H1 (cell line): ENCODE results near the gene CNR1. TPM values are rescaled to one million over a fixed set of nuclear protein-coding genes. Genes with fewer than 3 reads are reported as not detected.

Source experiments
- CTCF ChIA-PET: fragments of 300-600 bp; sonication (Branson Sonifier 250); formaldehyde crosslinking; loops from one replicate; lab custom pipeline; 2021; ENCODE audit not compliant: partially characterized antibody; lab: Charles Lee
- POLR2A ChIA-PET: fragments of 300-600 bp; sonication (Branson Sonifier 250); formaldehyde crosslinking; loops from one replicate; lab custom pipeline; 2021; ENCODE audit warnings: inconsistent platforms; ENCODE audit not compliant: partially characterized antibody; lab: Charles Lee
- DNase-seq, 2 experiments: peaks; one replicate each; pipeline versions ENCODE4 v3.0.0 to v3.0.0-alpha.2; 2010 to 2022; ENCODE audit warnings: low spot score in 2 of 2, low read depth in 1 of 2, mixed read lengths in 1 of 2
- FAIRE-seq: peaks from 2 replicates; lab custom pipeline; 2011; peaks lifted over from hg19 to GRCh38; lab: Jason Lieb, UNC
- H2AFZ ChIP-seq: 2 replicates; pipeline ENCODE4 v1.8.1; 2012; ENCODE audit warnings: low read length, inconsistent platforms
- H2AK5ac ChIP-seq: 2 replicates; pipeline ENCODE4 v1.6.1; 2013; ENCODE audit warnings: low read depth, low read length
- H2BK120ac ChIP-seq: replicated peaks from 2 replicates; pipeline ENCODE3; 2013; ENCODE audit warnings: low read depth, low read length, inconsistent platforms
- H2BK12ac ChIP-seq: 2 replicates; pipeline ENCODE4 v1.6.1; 2013; ENCODE audit warnings: low read depth, low read length
- H2BK15ac ChIP-seq: 2 replicates; pipeline ENCODE4 v1.6.1; 2013; ENCODE audit warnings: low read length
- H2BK20ac ChIP-seq: 2 replicates; pipeline ENCODE4 v1.6.1; 2013; ENCODE audit warnings: low read length
- H2BK5ac ChIP-seq: 2 replicates; pipeline ENCODE4 v1.6.1; 2013; ENCODE audit warnings: low read depth, low read length
- H3K14ac ChIP-seq: 2 replicates; pipeline ENCODE4 v1.6.1; 2013; ENCODE audit warnings: inconsistent platforms; ENCODE audit not compliant: insufficient read length
- H3K18ac ChIP-seq: 2 replicates; pipeline ENCODE4 v1.6.1; 2013; ENCODE audit warnings: low read length; ENCODE audit errors: extremely low read depth
- H3K23ac ChIP-seq: 2 replicates; pipeline ENCODE4 v1.6.1; 2013; ENCODE audit warnings: inconsistent platforms; ENCODE audit not compliant: insufficient read length
- H3K23me2 ChIP-seq: 2 replicates; pipeline ENCODE4 v1.6.1; 2013; ENCODE audit warnings: low read depth, low read length
- H3K27ac ChIP-seq: 2 replicates; pipeline ENCODE4 v1.6.1; 2011; ENCODE audit warnings: low read depth, low read length, inconsistent platforms
- H3K27me3 ChIP-seq, 4 experiments: replicated peaks in 1 of 4; 1 replicate in 1 of 4; 2 replicates in 3 of 4; pipeline versions ENCODE4 v1.6.1 to v1.8.1; 2011 to 2013; ENCODE audit warnings: low read length in 3 of 4, mild to moderate bottlenecking in 3 of 4, inconsistent platforms in 2 of 4, mixed read lengths in 2 of 4, moderate library complexity in 1 of 4; ENCODE audit not compliant: control insufficient read depth in 3 of 4, insufficient read depth in 3 of 4; ENCODE audit errors: extremely low read depth in 1 of 4
- H3K36me3 ChIP-seq, 4 experiments: 2 replicates each; pipeline versions ENCODE4 v1.6.1 to v1.8.1; 2011 to 2013; ENCODE audit warnings: mild to moderate bottlenecking in 4 of 4, low read length in 3 of 4, moderate library complexity in 2 of 4, control low read depth in 1 of 4, inconsistent platforms in 1 of 4; ENCODE audit not compliant: insufficient read depth in 4 of 4, control insufficient read depth in 2 of 4
- H3K4ac ChIP-seq: replicated peaks from 2 replicates; pipeline ENCODE3; 2013; ENCODE audit warnings: low read length, low read depth, mixed read lengths, inconsistent platforms; ENCODE audit not compliant: insufficient read length
- H3K4me1 ChIP-seq, 4 experiments: replicated peaks in 1 of 4; 1 replicate in 1 of 4; 2 replicates in 3 of 4; pipeline versions ENCODE4 v1.6.1 to v1.8.1; 2011 to 2013; ENCODE audit warnings: low read length in 3 of 4, inconsistent platforms in 2 of 4, mixed read lengths in 1 of 4; ENCODE audit not compliant: insufficient read depth in 4 of 4, control insufficient read depth in 3 of 4
- H3K4me2 ChIP-seq, 2 experiments: 2 replicates each; pipeline versions ENCODE4 v1.6.1 to v1.8.1; 2011 to 2013; ENCODE audit warnings: low read depth in 2 of 2, low read length in 2 of 2, control low read depth in 1 of 2, inconsistent platforms in 1 of 2, mild to moderate bottlenecking in 1 of 2; ENCODE audit not compliant: insufficient read depth in 1 of 2
- H3K4me3 ChIP-seq, 4 experiments: fragments of 200-600, 300-600 bp in 1 of 4; sonication (generic), shearing (Covaris generic), sonication (Bioruptor Twin) in 1 of 4; 2 replicates each; pipeline versions ENCODE4 v1.5.1 to v1.8.1; 2011 to 2016; ENCODE audit warnings: low read length in 4 of 4, low read depth in 3 of 4, control low read depth in 2 of 4, inconsistent platforms in 2 of 4, mild to moderate bottlenecking in 2 of 4, mixed read lengths in 1 of 4, moderate library complexity in 1 of 4; ENCODE audit not compliant: insufficient read depth in 2 of 4; ENCODE audit errors: extremely low read depth in 1 of 4
- H3K56ac ChIP-seq: replicated peaks from 2 replicates; pipeline ENCODE3; 2013; ENCODE audit warnings: low read depth, mild to moderate bottlenecking, mixed read lengths, low read length, inconsistent platforms; ENCODE audit not compliant: insufficient read length
- H3K79me1 ChIP-seq: 2 replicates; pipeline ENCODE4 v1.6.1; 2013; ENCODE audit warnings: low read depth, low read length, control low read depth
- H3K79me2 ChIP-seq, 2 experiments: 2 replicates each; pipeline versions ENCODE4 v1.6.1 to v1.8.1; 2012 to 2013; ENCODE audit warnings: low read length in 2 of 2, mild to moderate bottlenecking in 2 of 2, inconsistent platforms in 1 of 2; ENCODE audit not compliant: insufficient read depth in 2 of 2, control insufficient read depth in 1 of 2
- H3K9ac ChIP-seq, 4 experiments: replicated peaks in 1 of 4; 1 replicate in 1 of 4; 2 replicates in 3 of 4; pipeline versions ENCODE4 v1.6.1 to v1.8.1; 2011 to 2013; ENCODE audit warnings: low read depth in 3 of 4, low read length in 3 of 4, control low read depth in 2 of 4, mild to moderate bottlenecking in 2 of 4, moderate library complexity in 2 of 4, inconsistent platforms in 1 of 4; ENCODE audit errors: extremely low read depth in 1 of 4
- H3K9me3 ChIP-seq, 2 experiments: 2 replicates each; pipeline versions ENCODE4 v1.6.1 to v1.8.1; 2012 to 2013; ENCODE audit warnings: mild to moderate bottlenecking in 2 of 2, moderate library complexity in 2 of 2, control low read depth in 1 of 2, inconsistent platforms in 1 of 2, low read depth in 1 of 2, low read length in 1 of 2, mixed read lengths in 1 of 2; ENCODE audit not compliant: insufficient read depth in 2 of 2
- H4K20me1 ChIP-seq, 2 experiments: replicated peaks in 1 of 2; 2 replicates each; pipeline versions ENCODE3 to v1.8.1; 2011 to 2013; ENCODE audit warnings: inconsistent platforms in 2 of 2, low read length in 2 of 2, mild to moderate bottlenecking in 1 of 2; ENCODE audit not compliant: insufficient read depth in 2 of 2, control insufficient read depth in 1 of 2
- H4K5ac ChIP-seq: 2 replicates; pipeline ENCODE4 v1.6.1; 2013; ENCODE audit warnings: low read length, low read depth, mixed read lengths, inconsistent platforms; ENCODE audit not compliant: insufficient read length
- H4K8ac ChIP-seq: 2 replicates; pipeline ENCODE4 v1.8.0; 2013; ENCODE audit warnings: mild to moderate bottlenecking, moderate library complexity, low read length, inconsistent platforms; ENCODE audit not compliant: insufficient read depth; ENCODE audit errors: extremely low read depth
- H4K91ac ChIP-seq: replicated peaks from 2 replicates; pipeline ENCODE3; 2013; ENCODE audit warnings: low read length, mixed read lengths, inconsistent platforms; ENCODE audit not compliant: insufficient read length
- GABPA ChIP-seq: IDR thresholded peaks from 2 replicates; pipeline ENCODE4 v1.6.1; 2011; ENCODE audit warnings: mild to moderate bottlenecking, low read length, moderate library complexity, borderline replicate concordance; ENCODE audit not compliant: insufficient read depth
- JUN ChIP-seq: IDR thresholded peaks from 2 replicates; pipeline ENCODE4 v1.6.1; 2011; ENCODE audit warnings: low read depth, mild to moderate bottlenecking, improper control_type of control experiment, low read length
- JUND ChIP-seq: IDR thresholded peaks from 2 replicates; pipeline ENCODE4 v1.6.1; 2011; ENCODE audit warnings: mild to moderate bottlenecking, improper control_type of control experiment, low read length
- RNF2 ChIP-seq: fragments of 200-900, 300-1000 bp; sonication (generic); IDR thresholded peaks from 2 replicates; pipeline ENCODE4 v1.7.1; 2016; ENCODE audit warnings: borderline replicate concordance, low read depth, mild to moderate bottlenecking, antibody characterized with exemption, low read length; ENCODE audit not compliant: poor library complexity, severe bottlenecking; ENCODE audit errors: missing control alignments
- WGBS, 2 experiments: shearing (Covaris generic) in 1 of 2; methylation state at CpG; one replicate each; pipeline versions ENCODE4 v1.1.6 to v1.1.7; 2013 to 2015; ENCODE audit warnings: low lambda C conversion rate in 2 of 2, mixed read lengths in 2 of 2, inconsistent platforms in 1 of 2, low coverage in 1 of 2, missing lambda C conversion rate in 1 of 2; ENCODE audit not compliant: insufficient replicate concordance in 2 of 2, insufficient coverage in 1 of 2, insufficient read length in 1 of 2; ENCODE audit errors: extremely low coverage in 1 of 2, missing lambda C conversion rate in 1 of 2; 5-methylcytosine and 5-hydroxymethylcytosine counted together
- polyA plus RNA-seq, 7 experiments: library from polyadenylated mRNA; depleted of rRNA in 3 of 7; stranded (reverse) in 5 of 7; unstranded in 2 of 7; fragments of >200 nt in 5 of 7; fragments of 200-250 nt in 2 of 7; gene quantifications; 1 replicate in 5 of 7; 2 replicates in 1 of 7; 4 replicates in 1 of 7; pipeline versions ENCODE4 v1.2.1 to v1.2.3, GENCODE V29; 2011 to 2013; ENCODE audit warnings: missing spikeins in 2 of 7, mixed read lengths in 2 of 7
- total RNA-seq: library from RNA; stranded (reverse); fragmentation: NEBNext Ultra II Directional; extraction: Animal tissue kit (Norgen Biotek cat#: 25700); gene quantifications from 2 replicates; pipeline ENCODE4 v1.2.1, GENCODE V29; 2021

Gene CNR1
- total and polyA plus RNA-seq, 2 of the 8 experiments (the other 6 are each of a cell fraction or from before 2014, with no cell fraction given) = 0.83 to 3.1 TPM

GRCh38 chr6:88211446-88211845 is 45.3 kb upstream of the CNR1 start:
- H4K20me1 ChIP-seq = no peaks in the 10 kb centered on the region
- no peak overlapping the region for H2BK12ac ChIP-seq
- H4K8ac ChIP-seq = no peak overlapping the region
- no peak overlapping the region for H3K14ac ChIP-seq
- no peak for TF ChIP-seq RNF2
- TF ChIP-seq JUND = peak; percentile 46; the same call in 1 of the 2 replicates
- TF ChIP-seq JUN = 0 out of 2 replicates have a peak, but pooled peaks have one; percentile 44
- TF ChIP-seq GABPA = no peak
- no peaks in the 10 kb centered on the region for H3K79me1 ChIP-seq
- no peaks in the 10 kb centered on the region for H3K9me3 ChIP-seq
- POLR2A ChIA-PET = no interaction called here
- no peaks in the 10 kb centered on the region for H3K27me3 ChIP-seq
- H4K5ac ChIP-seq = no peak overlapping the region
- H3K4me3 ChIP-seq = no peak overlapping the region
- no peak for FAIRE-seq
- no peak overlapping the region for H2BK15ac ChIP-seq
- DNase-seq = peak in 1 of 2 experiments; percentile 7
- no peak overlapping the region for H3K27ac ChIP-seq
- no peak overlapping the region for H2BK120ac ChIP-seq
- H3K23me2 ChIP-seq = no peaks in the 10 kb centered on the region
- H4K91ac ChIP-seq = no peak overlapping the region
- no peaks in the 10 kb centered on the region for H3K79me2 ChIP-seq
- H2AFZ ChIP-seq = no peak overlapping the region
- no peak overlapping the region for H2BK20ac ChIP-seq
- no peak overlapping the region for H3K23ac ChIP-seq
- peaks cover 0 to 2% (median 0%) of the 10 kb centered on the region in 4 experiments; a peak in 1 of 7 replicates for H3K4me1 ChIP-seq
- H2AK5ac ChIP-seq = no peak overlapping the region
- H2BK5ac ChIP-seq = no peak overlapping the region
- H3K9ac ChIP-seq = no peak overlapping the region
- H3K36me3 ChIP-seq = no peaks in the 10 kb centered on the region
- no peak overlapping the region for H3K4ac ChIP-seq
- CTCF ChIA-PET = interaction anchor here (1.1 kb wide), 1 partner anchor 87 kb away, joined by 3 read pairs; no protein-coding TSS in a partner anchor
- no peak overlapping the region for H3K18ac ChIP-seq
- WGBS, 2 experiments = 69% methylated on average over 4 of the region's 4 CpGs; no CpG with 5 or more reads in 1 of the 2 experiments
- no peak overlapping the region for H3K4me2 ChIP-seq
- H3K56ac ChIP-seq = no peak overlapping the region
